Measurements from ENCODE around the gene FAM107B. TPM values are rescaled to one million over a fixed set of nuclear protein-coding genes. Genes with fewer than 3 reads are reported as not detected.
A peak's percentile ranks its signal among the peaks of the same experiment; 100 is the strongest.

The FAM107B gene
- total RNA-seq, 1 experiment from 2014 or later, result 41.6 TPM

GRCh38 chr10:14560274-14560673, 214.4 kb downstream of the FAM107B start:
- no peaks in the 10 kb centered on the region for H3K36me3 ChIP-seq (ENCODE audit: control insufficient read depth in 1 of 2, insufficient read depth in 2 of 2, low read length in 2 of 2)
- RAD21 ChIA-PET (ENCODE audit: low non-redundant PET in 1 of 2, low total read pairs in 2 of 2, uncharacterized antibody in 2 of 2, unreplicated experiment in 2 of 2), result no interaction called here
- H3K4me2 ChIP-seq (ENCODE audit: low read length), result no peak overlapping the region
- no peaks in the 10 kb centered on the region for H3K9me3 ChIP-seq (ENCODE audit: control insufficient read depth in 1 of 2, insufficient read depth in 1 of 2, low read depth in 1 of 2, low read length in 2 of 2)
- H3K4me1 ChIP-seq (ENCODE audit: control insufficient read depth in 1 of 2, insufficient read depth in 2 of 2, low read length in 2 of 2), result peaks cover 0 to 11% of the 10 kb centered on the region in 2 experiments; a peak in 1 of 4 replicates
- H3K9me2 ChIP-seq (ENCODE audit: insufficient read depth), result no peaks in the 10 kb centered on the region
- no peak overlapping the region for H3K9ac ChIP-seq (ENCODE audit: low read length)
- H3K27ac ChIP-seq (ENCODE audit: low read depth, low read length), result no peak overlapping the region
- CTCF ChIA-PET, result no interaction called here
- POLR2A ChIA-PET, result no interaction called here
- BruUV-seq (replicated peaks), result no TSS peak
- ATAC-seq (peak; percentile 81), DNase-seq (ENCODE audit: low read depth, low spot score) (peak; percentile 28)
- TF ChIP-seq MAX (IDR thresholded peaks at IDR 0.05) (peak; percentile 1; the same call in 1 of the 2 replicates), CEBPB (IDR thresholded peaks at IDR 0.05; ENCODE audit: low read depth) (peak; percentile 60), SRF (IDR thresholded peaks at IDR 0.05; ENCODE audit: low read depth) (no peak), FOSL1 (IDR thresholded peaks at IDR 0.05; ENCODE audit: low read depth) (peak; percentile 43)
- H3K79me2 ChIP-seq (ENCODE audit: insufficient read depth, low read length), result no peaks in the 10 kb centered on the region
- intact Hi-C loops (cut with micrococcal nuclease), result no loop called here
- no peaks in the 10 kb centered on the region for H4K20me1 ChIP-seq (ENCODE audit: insufficient read depth)
- H3K4me3 ChIP-seq (replicated peaks in 1 of 2; ENCODE audit: low read depth in 1 of 2, low read length in 2 of 2), result no peak overlapping the region
- no peak overlapping the region for H2AFZ ChIP-seq (ENCODE audit: low read depth, low read length, poor library complexity, severe bottlenecking)
- no peaks in the 10 kb centered on the region for H3K27me3 ChIP-seq (ENCODE audit: insufficient read depth, low read length)

GRCh38 chr10:14558025-14558424, 216.7 kb downstream of the FAM107B start:
- POLR2A ChIA-PET, result no interaction called here
- no peaks in the 10 kb centered on the region for H3K27me3 ChIP-seq (ENCODE audit: insufficient read depth, low read length)
- no peaks in the 10 kb centered on the region for H3K79me2 ChIP-seq (ENCODE audit: insufficient read depth, low read length)

More at GRCh38 chr10:14558025-14558424, 216.7 kb downstream of the FAM107B start:
- no peaks in the 10 kb centered on the region for H4K20me1 ChIP-seq (ENCODE audit: insufficient read depth)
- H3K4me2 ChIP-seq (ENCODE audit: low read length), result no peak overlapping the region
- TF ChIP-seq FOSL1 (IDR thresholded peaks at IDR 0.05; ENCODE audit: low read depth), result no peak
- no peak overlapping the region for H3K9ac ChIP-seq (ENCODE audit: low read length)
- ATAC-seq (no peak), DNase-seq (ENCODE audit: low read depth, low spot score) (no peak)
- H2AFZ ChIP-seq (ENCODE audit: low read depth, low read length, poor library complexity, severe bottlenecking), result no peak overlapping the region
- H3K4me1 ChIP-seq (ENCODE audit: control insufficient read depth in 1 of 2, insufficient read depth in 2 of 2, low read length in 2 of 2), result peaks cover 8 to 29% of the 10 kb centered on the region in 2 experiments
- H3K36me3 ChIP-seq (ENCODE audit: control insufficient read depth in 1 of 2, insufficient read depth in 2 of 2, low read length in 2 of 2), result no peaks in the 10 kb centered on the region
- no peak overlapping the region for H3K4me3 ChIP-seq (replicated peaks in 1 of 2; ENCODE audit: low read depth in 1 of 2, low read length in 2 of 2)
- no peaks in the 10 kb centered on the region for H3K9me2 ChIP-seq (ENCODE audit: insufficient read depth)
- BruUV-seq (replicated peaks), result no TSS peak
- RAD21 ChIA-PET (ENCODE audit: low non-redundant PET in 1 of 2, low total read pairs in 2 of 2, uncharacterized antibody in 2 of 2, unreplicated experiment in 2 of 2), result no interaction called here
- H3K9me3 ChIP-seq (ENCODE audit: control insufficient read depth in 1 of 2, insufficient read depth in 1 of 2, low read depth in 1 of 2, low read length in 2 of 2), result no peaks in the 10 kb centered on the region
- H3K27ac ChIP-seq (ENCODE audit: low read depth, low read length), result no peak overlapping the region
- intact Hi-C loops (cut with micrococcal nuclease), result no loop called here
- CTCF ChIA-PET, result no interaction called here
